GM19043 (cell line): ENCODE measurements around the gene LRRC15.

Experiments
- ATAC-seq: cut with Tn5 transposase; IDR thresholded peaks from one replicate; pipeline ENCODE4 v1.9.1; 2021; ENCODE audit warnings: low read depth; ENCODE audit not compliant: unreplicated experiment

Gene LRRC15

DNA sequence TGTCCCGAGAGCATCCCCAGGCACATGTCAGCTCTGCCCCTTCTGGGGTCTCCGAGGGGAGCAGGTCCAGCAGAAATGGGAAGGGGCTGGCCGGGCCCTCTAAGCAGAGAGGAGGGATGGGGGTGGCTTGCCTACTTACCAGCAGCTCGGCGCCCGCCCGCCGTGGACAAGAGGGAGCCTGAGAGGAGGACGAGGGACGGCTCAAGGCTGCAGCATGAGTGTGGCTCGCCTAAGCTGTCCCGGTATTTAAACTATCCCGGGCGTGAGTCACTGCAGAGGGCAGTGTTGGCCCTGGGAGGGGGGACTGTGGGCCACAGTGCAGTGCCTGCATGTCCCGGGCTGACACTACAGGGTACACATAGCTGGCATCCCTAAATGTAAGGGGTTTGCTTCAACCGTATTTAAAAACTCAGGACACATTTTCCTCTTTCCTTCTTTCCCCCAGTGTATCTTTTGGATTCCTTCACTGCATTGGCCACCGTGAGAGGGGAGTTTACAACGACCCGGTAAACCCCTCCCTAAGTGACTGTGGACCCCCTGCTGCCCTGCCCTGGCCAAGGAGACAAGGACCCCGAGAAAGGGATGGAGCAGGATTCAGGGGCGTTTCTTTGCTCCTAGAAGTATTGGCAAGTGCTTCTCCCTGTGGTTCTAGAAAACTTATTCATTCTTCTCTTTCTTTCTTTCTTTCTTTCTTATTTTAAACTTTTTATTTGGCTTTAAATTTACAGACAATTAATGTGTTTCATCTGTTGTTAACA lies at the start of gene LRRC15:
LRRC15 (minus strand) TSS at position 222 of the 758 bp plus-strand sequence. CDS start 8,700 bp downstream, outside the sequence.
- no peak for ATAC-seq

DNA sequence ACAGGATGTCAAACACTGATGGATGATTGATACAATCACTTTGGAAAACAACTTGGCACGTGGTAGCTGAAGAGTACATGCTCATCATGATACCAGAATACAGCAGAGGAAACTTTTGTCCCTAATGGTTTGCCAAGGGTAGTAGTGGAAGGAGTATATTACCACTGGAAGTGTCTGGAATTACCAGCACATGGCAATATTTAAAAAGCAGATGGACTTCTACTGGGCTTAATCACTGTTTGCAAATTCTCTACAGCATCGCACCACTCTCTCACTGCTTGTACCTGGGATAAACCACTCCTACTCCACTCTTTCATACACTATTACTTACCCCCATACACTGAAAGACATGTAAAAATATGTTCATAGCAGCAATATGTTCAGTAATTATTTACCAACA lies 49.1 kb upstream of the LRRC15 start:
- ATAC-seq = no peak

DNA sequence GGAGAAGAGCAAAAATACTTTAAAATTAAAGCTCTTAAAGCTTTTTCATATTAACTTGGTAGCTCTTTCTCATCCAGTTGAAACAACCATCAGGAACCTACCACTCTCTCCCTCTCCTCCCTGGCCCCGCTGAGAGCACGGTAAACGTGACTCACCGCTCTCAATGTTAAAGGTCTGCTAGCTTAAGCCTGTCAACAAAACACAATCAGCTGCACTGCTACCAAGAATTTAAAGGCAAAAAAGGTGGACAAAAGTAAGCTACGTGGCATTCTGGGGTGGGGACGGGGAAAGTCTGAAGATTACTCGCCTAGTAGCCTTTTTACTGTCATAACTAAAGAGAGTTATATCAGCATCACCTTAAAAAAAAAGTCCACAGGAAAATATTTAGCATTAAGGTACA lies 37.9 kb upstream of the LRRC15 start:
- ATAC-seq = no peak

DNA sequence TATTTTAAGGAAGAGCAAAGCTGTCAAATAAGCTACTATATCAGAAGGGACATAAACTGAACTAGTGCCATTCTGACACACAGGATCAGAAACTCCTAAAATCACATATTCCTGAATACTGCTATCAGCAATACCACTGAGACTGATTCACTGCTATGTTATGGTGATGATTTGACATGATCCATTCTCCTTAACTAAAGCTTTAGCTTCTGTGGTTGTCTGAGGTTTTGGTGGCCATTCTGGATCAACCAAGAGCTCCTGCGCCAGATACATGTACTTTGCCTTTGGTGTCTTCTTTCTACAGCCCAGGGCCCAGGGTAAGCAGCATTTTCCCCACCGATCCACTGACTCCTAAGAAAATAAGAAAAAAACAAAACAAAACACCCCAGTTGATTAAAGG lies 36.2 kb upstream of the LRRC15 start:
- ATAC-seq = no peak

DNA sequence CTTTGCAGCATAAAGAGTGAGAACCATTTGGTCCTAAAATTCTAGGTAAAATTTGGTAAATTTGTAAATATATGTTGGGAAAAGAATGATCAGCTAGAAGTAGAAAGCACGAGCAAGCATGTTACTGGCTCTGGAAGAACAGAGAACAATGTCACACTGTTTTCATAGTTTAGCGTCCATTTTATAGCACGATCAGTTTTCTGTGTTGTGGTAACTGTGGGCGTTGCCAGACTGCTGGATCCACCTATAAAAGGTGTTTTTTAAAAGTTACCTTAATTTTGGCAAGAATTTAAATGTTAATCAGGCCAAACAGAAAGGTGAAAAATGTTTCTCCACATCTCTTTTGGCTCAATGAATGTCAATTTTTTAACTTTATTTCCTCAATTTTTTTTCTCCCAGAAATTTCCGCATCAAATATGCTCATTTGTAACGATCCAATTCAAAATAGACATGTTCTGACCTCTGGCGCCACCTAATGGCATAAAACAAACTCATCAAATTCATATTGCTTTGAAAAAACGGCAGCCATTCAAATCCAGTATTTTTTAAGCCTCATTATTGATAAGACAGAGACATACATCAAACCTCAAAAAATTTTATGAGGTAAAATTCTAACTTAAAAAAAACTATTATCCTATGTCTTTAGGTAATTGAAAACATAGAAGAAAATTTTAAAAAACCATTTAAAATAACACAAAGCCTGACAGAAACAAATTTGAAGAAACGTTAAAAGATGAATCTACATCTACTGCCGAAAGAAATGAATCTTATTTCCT lies 35.0 kb upstream of the LRRC15 start:
- ATAC-seq = no peak

DNA sequence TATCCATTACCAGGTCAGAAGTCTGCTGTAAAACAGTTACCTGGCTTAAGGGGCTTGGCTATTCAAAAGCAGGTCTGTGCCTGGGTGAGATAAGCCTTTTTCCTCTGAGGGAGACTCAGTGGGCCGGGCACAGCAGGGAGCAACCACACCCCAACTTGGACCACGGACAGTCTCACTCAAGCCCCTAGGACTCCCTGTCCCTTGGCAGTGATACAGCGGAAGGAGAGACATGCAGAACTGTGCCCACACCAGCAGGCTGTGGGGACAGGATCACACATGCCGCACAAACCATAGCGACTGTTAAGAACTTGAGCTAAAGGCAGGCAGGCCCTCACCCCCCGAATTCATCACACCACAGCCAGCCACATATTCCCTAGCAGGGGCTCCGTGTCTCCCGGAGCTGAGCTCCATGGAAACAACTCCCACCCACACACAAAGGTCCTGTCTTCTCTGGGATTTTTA lies 32.4 kb upstream of the LRRC15 start:
- no peak for ATAC-seq

DNA sequence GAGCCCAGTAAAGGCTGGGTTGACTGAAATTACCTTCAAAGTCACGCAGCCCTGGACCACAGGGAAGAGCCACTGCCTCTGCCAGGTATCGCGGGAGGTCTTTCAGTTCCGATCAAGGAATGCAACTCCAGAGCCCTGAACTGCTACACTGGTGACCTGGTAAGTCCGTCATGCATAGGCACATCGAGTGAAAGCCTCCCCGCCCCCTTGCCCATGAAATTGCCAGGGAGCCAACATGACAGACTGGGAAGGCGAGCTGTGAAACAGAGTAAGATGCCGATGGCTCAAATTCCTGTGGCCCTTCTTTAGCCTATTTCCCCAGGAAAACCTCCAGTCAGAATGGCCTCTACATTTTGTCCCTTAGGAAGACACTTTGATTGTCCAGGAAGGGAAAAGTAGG lies 31.8 kb upstream of the LRRC15 start:
- no peak for ATAC-seq

DNA sequence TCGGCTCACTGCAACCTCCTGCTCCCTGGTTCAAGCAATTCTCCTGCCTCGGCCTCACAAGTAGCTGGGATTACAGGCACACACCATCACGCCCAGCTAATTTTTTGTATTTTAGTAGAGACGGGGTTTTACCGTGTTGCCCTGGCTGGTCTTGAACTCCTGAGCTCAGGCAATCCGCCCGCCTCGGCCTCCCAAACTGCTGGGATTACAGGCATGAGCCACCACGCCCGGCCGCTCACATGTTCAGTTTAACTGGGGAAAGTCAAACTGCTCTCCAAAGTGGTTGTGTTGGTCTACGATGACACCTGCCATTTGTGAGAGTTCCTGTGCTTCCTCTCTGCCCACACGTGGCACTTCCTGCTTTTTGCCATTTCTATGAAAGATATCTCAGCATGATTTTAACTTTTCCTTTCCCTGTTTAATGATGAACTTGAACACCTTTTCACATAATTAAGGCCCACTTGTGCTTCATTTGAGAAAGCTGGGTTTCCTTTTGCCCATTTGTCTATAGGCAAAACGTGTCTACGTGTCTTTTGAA lies 30.4 kb upstream of the LRRC15 start:
- ATAC-seq = no peak

DNA sequence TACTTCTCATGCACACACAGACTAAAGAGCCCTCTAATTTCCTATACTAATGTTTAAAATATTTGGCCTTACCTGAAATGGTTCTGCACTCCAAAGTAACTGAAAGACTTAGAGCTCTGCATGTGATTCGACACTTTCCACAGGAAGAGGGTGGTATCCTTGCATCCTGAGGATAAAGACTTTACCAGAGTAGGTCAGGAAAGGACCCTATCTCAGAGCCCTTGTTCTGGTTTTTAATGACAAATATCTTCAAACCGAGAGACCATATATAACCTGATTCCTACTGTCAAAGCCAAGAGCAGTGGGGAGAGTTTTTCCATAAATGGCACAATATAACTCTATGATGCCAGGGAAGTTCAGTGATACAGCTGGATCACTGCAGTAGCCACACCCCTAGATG lies 29.6 kb upstream of the LRRC15 start, which contains the start of gene GP5:
GP5 (minus strand) TSS at position 101 of the 400 bp plus-strand sequence. CDS start 984 bp downstream, outside the sequence.
- no peak for ATAC-seq

DNA sequence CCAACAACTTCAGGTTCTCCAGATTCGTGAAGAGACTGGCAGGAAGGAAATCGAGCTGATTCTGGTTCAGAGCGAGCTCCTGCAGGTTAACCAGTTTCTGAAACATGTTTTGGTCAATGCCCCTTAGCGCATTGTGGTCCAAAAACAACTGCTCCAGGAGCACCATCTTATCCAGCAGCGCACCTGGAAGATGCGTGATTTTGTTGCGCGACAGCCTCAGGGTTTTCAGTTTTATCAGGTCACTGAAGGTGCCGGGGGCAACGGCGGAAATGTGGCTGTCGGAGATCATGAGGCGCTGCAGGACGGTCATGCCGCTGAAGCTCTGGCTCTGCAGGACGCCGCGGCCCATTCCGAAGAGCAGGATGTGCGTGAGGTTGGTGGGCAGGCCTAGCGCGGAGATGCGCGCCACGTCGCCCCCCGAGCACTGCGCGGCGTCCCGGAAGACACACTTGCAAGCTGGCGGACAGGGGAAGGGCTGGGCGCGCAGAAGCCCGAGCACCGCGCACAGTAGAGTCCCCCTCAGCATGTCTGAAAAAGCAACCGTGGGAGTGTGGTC lies 28.3 kb upstream of the LRRC15 start:
- no peak for ATAC-seq

DNA sequence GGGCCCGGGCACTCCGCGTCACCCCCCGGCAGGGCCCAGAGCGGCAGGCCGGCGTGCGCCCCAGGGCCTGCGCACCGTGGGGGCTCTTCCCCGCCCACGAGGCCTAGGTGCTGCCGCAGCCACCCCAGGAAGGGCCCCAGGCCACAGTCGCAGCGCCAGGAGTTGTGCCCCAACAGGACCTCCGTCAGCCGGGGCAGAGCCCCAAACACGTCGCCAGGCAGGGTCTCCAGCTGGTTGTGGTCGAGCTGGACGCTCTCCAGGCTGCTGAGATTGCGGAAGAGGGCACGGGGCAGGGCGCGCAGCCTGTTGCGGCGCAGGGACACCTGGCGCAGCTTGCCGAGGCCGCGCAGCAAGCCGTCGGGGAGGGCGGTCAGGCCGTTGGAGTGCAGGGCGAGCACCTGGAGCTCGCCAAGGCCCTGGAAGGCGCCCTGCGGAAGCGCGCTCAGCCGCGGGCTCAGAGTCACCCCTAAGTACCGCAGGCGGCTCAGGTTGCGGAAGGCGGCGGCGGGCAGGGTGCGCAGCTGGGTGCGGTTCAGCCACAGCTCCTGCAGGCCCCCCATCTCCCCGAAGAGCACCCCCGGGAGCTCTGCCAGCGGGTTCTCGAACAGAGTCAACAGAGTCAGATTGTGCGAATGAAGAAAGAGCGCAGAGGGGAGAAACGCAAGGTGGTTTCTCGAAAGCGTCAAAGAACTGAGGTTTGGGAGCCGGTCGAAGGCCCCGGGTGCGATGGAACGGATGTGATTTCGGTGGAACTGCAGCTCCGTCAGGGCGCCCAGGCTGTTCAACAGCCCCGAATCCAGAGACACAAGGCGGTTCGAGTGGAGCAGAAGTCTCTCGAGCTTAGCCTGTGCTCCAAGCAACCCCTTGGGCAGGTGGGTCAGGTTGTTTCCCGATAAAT lies 27.6 kb upstream of the LRRC15 start:
- no peak for ATAC-seq

DNA sequence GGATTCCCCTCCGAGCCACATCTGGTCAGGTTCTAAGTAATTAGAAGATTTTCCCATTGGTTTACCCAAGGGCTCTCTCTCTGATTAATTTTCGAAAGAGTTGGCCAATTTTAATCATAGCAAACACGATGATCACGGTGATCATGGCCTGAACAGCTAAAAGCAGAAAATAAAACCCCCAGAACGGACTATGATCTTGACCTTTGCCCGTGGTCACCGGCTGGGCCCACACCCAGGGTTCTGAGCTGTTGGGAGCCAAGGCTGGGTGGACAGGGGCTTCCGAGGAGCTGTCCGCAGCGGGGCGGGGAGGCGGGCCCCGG lies 27.0 kb upstream of the LRRC15 start:
- ATAC-seq = no peak

DNA sequence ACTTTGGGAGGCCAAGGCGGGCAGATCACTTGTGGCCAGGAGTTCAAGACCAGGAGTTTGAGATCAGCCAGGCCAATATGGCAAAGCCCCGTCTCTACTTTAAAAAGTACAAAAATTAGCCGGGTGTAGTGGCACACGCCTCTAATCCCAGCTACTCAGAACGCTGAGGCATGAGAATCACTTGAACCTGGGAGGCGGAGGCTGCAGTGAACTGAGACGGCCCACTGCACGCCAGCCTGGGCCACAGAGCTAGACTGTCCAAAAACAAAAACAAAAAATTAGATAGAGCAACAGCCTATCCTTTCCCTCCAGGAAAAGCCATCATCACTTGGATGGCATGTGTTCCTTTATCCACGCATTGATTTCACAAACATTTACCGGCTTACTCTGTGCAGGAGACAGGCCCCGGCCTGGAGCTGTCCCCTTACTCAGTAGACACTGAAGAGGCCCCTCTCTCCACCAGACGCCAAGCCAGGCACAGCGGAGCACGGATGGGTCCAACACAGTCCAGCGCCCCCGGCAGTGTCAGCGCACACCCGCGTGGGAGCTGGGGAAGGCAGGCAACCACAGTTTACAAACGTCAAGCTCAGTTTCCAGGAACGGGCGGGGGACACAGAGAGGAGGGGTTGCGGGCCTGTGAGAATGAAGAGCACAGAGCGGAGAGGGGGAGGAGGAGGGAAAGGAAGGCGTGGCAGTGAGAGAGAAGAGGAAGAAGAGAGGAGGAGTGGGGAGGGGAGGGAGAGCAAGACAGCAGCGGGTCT lies 26.4 kb upstream of the LRRC15 start:
- no peak for ATAC-seq

DNA sequence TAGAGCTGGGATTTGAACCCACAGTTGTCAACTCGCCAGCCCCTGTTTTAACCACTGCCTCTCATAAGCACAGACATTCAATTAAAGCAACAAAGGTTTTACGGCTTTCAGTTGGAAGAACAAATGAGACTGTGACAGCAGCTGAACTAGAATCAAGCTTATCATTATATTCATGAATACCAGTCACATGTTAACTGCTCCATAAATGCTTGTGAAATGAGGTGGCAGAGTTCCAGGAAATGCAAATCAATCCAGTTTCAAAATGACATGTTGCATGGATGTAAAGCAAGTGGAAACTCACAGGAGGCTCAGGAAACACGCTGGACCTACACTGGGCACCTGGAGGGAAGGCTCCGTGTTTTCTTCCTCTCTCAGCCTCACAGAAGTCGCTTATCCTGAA lies 25.7 kb upstream of the LRRC15 start:
- ATAC-seq = no peak

DNA sequence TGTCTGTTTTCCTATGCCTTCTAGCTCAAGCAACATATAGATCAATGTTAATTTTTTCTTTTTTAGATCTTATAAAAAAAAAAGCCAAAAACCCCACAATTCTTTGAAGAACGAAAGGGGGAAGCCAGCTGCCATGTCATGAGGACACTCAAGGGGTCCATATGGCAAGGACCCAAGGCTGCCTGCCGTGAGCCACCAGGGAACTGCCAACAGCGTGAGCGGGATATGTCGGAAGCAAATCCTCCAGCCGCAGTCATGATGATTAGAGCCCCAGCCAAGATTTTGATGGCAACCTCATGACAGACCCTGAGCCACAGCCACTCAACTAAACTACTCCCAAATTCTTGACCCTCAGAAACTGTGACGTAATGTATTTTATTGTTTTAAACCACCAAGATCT lies 23.0 kb upstream of the LRRC15 start:
- ATAC-seq = no peak

DNA sequence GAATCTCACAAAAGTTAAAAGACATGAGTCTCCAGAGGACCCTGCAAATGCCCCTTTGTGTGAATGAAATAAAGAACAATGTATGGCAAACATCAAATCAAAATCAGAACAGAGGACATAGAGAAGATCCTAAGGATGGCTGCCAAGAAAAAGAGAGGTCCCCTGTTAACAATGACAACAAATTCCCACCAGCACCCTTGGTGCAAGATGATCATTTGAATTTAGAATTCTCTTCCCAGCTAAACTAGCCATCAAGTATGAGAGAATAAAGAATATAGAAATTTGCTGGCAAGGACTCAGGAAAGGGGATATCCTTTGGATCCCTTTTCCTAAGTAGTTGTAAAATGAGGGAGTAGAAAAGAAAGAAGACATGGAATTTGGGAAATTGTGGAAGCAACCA lies 21.3 kb upstream of the LRRC15 start:
- ATAC-seq = no peak

DNA sequence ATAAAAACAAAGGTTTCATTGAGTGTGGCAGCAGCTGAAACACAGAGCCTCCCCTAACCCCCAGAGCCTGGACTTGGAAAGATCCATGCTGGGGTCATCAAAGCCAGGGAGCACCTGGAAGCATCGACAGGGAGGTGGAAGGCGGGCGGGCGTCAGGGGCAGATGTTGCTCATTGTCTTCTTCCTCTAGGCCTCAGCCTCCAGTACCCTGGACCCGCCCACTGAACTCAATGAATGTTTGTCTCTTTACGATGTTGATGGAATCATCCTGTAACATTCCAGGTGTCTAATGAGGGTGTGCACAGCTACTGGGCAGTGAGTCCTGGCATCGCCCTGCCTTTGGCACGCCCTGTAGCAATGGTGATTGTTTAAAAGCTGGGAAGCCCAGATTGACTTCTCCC lies 19.7 kb upstream of the LRRC15 start:
- no peak for ATAC-seq

DNA sequence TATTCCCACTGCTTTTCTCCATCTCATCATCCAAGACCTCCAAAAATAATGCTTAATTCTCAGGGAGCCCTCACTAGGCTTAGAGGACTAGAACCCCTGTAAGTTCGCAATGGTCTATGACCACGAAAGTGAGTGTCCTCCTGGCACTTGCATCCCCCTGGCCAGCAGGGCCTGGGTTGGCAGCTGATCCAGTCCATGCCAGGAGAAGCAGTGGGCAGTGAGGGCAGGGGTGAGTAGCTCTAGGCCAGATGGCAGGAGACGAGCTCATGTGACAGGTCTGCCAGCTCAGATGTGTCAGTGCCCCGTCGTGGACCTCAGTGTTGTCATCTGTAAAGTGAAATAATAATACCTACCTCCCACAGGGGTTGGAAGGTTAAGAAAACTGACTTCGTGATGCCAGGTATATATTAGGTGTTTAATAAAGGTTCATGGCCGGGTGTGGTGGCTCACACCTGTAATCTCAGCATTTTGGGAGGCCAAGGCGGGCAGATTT lies 18.4 kb upstream of the LRRC15 start:
- no peak for ATAC-seq

DNA sequence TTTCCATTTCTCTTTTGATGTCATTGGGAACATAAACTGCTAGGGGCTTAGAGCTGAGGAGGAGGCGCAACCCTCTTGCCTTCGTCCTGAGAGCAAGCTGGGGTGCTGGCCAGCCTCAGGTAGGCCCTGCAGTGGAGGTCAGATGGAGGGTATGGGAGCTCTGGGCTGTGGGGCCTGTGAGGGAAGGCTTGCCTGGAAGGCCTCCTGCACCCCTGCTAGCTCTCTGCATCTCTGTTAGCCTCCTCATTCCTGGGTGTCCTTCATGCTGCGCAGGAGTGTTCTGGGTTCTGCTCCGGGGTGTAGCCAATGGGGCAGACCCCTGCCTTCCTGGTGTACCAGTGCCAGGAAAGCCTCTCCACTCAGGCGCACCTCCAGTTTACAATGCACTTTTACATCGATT lies 17.7 kb upstream of the LRRC15 start:
- ATAC-seq = no peak

DNA sequence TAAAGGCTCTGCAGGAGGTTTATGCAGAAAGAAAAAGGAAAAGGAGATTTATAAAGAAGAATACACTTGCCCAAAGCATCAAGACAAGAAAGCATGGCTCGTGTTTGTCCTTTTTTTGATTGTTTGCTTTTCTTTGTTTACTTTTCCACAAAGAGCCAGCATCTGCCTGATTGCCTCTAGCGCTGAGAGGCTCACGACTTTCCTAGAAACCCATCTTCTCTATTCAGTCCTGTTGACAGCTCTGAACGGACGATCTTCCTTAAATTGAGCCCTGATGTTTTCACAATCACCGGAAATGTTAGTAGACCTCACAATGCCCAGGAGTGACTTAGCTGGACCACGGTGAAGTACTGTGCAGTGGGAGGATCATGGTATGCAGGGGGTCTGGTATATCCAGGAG lies 17.1 kb upstream of the LRRC15 start:
- no peak for ATAC-seq
